ENCODE data around the gene WFIKKN2. TPM values are rescaled to one million over a fixed set of nuclear protein-coding genes. Genes with fewer than 3 reads are reported as not detected.

WFIKKN2 gene
- total RNA-seq, 1 experiment from 2014 or later: not detected

DNA sequence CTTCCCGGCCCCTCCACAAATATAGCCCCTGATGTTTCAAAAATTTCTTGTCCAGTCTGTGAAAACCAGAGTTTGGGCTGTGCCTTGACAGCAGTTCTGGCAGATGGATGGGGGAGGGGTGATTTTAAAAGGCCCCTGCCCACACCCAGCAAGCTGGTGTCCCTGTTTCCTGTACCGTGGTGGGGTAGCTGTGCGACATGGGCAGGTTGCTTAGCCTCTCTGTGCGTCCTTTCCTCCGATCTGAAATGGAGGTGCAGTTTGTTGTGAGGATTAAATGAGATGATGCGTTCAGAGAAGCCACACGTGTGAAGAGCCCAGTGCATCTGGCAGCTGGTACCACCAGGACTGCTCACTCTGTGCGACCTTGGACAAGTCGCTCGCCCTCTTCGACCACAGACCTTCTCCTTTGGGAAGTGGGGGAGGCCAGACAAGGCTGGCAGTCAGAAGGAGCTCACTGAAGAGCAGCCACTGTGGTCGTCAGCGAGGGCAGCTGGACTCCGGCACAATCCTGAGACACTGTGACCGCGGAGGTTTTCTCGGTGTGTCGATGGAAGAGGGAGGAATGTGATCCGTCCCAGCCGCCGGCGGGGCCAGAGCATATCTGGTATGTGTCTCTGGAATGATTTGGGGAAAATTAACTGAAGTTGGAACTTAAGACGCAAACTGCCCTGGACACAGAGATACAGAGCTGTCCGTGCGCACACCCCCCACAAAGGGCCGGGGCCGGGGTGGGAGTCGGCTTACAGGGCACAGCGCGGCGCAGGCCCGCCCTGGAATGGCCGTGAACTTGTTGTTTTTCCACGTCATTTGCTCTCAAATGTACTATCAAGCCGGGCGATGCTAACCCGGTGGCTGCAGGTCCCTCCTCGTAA, 721 bp upstream of the WFIKKN2 start:
- DNase-seq (ENCODE audit: low spot score): no peak

- no peak for DNase-seq (ENCODE audit: low spot score)
These were observed 1.4 kb downstream of the WFIKKN2 start for GRCh38 chr17:50836826-50837225.

DNA sequence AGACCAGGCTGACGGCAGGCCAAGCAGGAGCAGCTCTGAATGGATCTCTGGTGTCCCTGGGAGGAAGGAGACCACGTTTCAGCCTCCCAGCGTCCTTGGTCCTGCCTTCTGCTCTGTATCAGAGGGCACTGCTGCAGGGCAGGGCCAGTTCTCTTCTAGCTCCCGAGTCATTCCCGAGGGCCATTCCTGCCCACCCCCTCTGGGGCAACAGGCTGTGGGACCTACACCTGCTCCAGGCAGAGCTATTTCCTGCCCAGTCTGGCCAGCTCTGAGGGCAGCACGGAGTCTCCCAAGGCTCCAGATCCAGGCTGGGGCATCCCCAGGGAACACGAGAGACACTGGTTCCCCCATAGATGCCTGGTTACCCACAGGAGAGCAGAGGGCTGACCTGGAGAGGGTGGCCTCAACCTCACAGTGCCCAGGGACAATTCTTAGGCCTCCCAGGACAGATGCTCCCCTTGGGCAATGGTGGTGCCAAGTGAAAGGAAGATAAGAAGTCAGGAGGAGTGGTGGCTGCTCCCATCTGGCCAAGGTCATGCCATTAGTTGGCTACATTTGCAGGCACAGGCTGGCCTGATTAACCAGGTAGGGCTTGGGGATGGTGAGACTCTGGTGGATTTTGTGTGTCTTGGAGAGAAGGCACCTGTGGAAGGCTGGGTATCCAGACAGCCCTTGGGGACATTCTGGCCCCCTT, 2.0 kb downstream of the WFIKKN2 start:
- no peak for DNase-seq (ENCODE audit: low spot score)

GRCh38 chr17:50837980-50838954, 2.9 kb downstream of the WFIKKN2 start:
- DNase-seq (ENCODE audit: low spot score): no peak

- DNase-seq (ENCODE audit: low spot score): no peak
These were observed 4.4 kb downstream of the WFIKKN2 start for GRCh38 chr17:50839591-50840310.

GRCh38 chr17:50840311-50840851, 5.0 kb downstream of the WFIKKN2 start:
- DNase-seq (ENCODE audit: low spot score): no peak

GRCh38 chr17:50841277-50841948, 6.0 kb downstream of the WFIKKN2 start:
- DNase-seq (ENCODE audit: low spot score): no peak

- DNase-seq (ENCODE audit: low spot score): peak; percentile 71
These were observed 6.6 kb downstream of the WFIKKN2 start for GRCh38 chr17:50841949-50842354.

- DNase-seq (ENCODE audit: low spot score): no peak
These were observed 7.2 kb downstream of the WFIKKN2 start for GRCh38 chr17:50842506-50843149.

GRCh38 chr17:50843150-50843905, 7.9 kb downstream of the WFIKKN2 start:
- no peak for DNase-seq (ENCODE audit: low spot score)

DNA sequence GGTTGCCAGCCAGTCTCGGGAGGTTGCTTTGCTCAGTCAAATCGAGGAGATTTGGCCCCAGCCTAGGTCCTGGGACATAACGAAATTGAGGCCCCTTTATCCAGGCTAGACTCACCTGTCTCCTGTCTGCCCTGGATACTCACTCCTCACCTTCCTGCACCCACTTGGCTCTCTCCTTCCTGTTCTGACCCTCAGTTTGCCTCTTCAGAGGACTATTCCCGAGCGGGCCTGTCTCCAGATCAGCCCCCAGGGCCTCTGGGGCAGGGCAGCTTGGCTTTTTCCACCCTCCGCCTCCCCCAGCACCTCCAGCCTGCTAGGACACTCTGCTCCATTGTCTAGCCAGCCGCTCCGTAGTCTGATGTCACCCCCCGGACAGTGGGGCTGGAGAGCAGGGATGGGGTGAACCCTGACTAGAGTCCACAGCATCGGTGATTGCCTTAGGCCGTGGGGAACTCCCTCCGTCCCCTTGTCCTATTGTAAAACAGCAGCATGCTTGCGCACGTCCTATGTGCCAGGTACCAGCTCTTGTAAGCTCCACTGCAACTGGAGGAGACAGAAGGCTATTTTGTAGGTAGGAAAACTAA, 8.8 kb downstream of the WFIKKN2 start:
- DNase-seq (ENCODE audit: low spot score): no peak

- no peak for DNase-seq (ENCODE audit: low spot score)
These were observed 10.1 kb downstream of the WFIKKN2 start for GRCh38 chr17:50845240-50846147.

- no peak for DNase-seq (ENCODE audit: low spot score)
These were observed 12.2 kb downstream of the WFIKKN2 start for GRCh38 chr17:50847566-50847965.

DNA sequence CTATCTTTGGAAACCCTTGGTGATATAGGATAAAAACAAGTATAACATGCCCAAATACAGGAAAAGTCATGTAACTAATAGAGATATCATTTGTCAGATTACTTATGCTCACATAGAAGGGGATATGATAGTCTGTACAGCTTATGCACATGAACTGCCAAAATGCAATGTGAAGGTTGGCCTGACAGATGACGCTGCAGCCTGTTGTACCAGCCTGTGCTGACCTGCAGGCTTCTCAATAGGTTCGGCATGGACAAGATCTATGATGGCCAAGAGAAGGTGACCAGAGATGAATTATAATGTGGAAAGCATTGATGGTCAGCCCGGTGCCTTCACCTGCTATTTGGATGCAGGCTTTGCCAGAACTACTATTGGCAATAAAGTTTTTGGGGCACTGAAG, 12.7 kb downstream of the WFIKKN2 start:
- DNase-seq (ENCODE audit: low spot score): no peak

DNA sequence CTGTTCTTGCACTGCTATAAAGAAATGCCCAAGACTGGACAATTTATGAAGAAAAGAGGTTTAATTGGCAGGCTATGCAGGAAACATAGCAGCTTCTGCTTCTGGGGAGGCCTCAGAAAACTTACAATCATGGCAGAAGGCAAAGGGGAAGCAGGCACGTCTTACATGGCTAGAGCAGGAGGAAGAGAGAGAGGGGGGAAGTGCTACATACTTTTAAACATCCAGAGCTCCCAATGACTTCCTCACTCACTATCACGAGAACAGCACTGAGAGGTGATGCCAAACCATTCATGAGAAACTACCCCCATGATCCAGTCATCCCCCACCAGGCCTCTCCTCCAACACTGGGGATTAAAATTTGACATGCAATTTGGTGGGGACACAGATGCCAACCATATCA, 13.3 kb downstream of the WFIKKN2 start:
- DNase-seq (ENCODE audit: low spot score): no peak

DNA sequence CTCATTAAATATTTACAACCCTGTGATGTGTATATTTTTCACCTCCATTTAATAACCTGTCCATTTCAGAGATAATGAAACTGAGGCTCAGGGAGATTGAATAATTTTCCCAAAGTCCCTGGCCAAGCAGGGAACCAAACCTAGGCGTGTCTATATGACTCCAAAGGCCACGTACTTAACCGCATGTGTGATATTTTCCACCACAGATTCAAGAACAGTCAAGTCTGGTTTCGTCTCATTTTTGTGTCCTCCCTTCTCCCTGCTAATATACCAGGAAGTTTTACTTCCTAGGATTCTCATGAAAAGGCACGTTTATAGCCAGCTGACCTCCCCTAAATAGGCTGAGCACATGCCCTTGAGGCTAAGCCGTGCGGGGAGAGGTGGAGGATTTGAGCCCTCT, 15.3 kb downstream of the WFIKKN2 start:
- no peak for DNase-seq (ENCODE audit: low spot score)

DNA sequence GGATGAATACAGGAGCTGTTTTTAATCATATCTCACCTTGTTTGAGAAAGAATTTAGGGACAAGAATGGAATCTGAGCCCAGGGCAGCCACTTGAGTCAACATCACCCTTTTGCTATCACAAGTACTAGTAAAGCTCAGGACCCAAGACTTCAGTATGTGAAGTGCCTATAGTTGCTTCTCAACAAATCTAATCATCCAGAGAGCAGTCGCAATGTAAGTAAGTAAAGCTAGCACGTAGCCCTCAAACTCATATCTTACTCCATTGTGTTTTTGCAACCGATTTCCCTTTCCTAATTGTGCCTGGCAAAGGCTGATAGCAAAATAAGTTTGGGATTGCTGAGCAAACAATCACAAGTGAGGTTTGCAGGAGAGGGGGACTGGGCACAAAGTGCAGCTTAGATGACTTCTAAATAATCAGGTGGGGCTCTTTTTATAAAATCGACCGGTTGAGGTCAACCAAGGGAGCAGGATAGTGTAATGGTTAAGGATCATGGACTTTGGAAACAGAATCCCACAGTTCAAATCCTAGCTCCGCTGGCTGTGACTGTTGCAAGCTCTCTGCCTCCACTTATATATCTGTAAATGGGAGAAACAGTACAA, 17.7 kb downstream of the WFIKKN2 start:
- DNase-seq (ENCODE audit: low spot score): no peak
